H1 (cell line): Measurements from ENCODE around the gene RAD23B. TPM values are rescaled to one million over a fixed set of nuclear protein-coding genes. Genes with fewer than 3 reads are reported as not detected.

Experiments used
- CTCF ChIA-PET: fragments of 300-600 bp; sonication (Branson Sonifier 250); formaldehyde crosslinking; loops from one replicate; lab custom pipeline; 2021; ENCODE audit not compliant: partially characterized antibody; lab: Charles Lee
- POLR2A ChIA-PET: fragments of 300-600 bp; sonication (Branson Sonifier 250); formaldehyde crosslinking; loops from one replicate; lab custom pipeline; 2021; ENCODE audit warnings: inconsistent platforms; ENCODE audit not compliant: partially characterized antibody; lab: Charles Lee
- DNase-seq, 2 experiments: peaks; one replicate each; pipeline versions ENCODE4 v3.0.0 to v3.0.0-alpha.2; 2010 to 2022; ENCODE audit warnings: low spot score in 2 of 2, low read depth in 1 of 2, mixed read lengths in 1 of 2
- FAIRE-seq: peaks from 2 replicates; lab custom pipeline; 2011; peaks lifted over from hg19 to GRCh38; lab: Jason Lieb, UNC
- H2AFZ ChIP-seq: 2 replicates; pipeline ENCODE4 v1.8.1; 2012; ENCODE audit warnings: low read length, inconsistent platforms
- H2AK5ac ChIP-seq: 2 replicates; pipeline ENCODE4 v1.6.1; 2013; ENCODE audit warnings: low read depth, low read length
- H2BK120ac ChIP-seq: replicated peaks from 2 replicates; pipeline ENCODE3; 2013; ENCODE audit warnings: low read depth, low read length, inconsistent platforms
- H2BK12ac ChIP-seq: 2 replicates; pipeline ENCODE4 v1.6.1; 2013; ENCODE audit warnings: low read depth, low read length
- H2BK15ac ChIP-seq: 2 replicates; pipeline ENCODE4 v1.6.1; 2013; ENCODE audit warnings: low read length
- H2BK20ac ChIP-seq: 2 replicates; pipeline ENCODE4 v1.6.1; 2013; ENCODE audit warnings: low read length
- H2BK5ac ChIP-seq: 2 replicates; pipeline ENCODE4 v1.6.1; 2013; ENCODE audit warnings: low read depth, low read length
- H3K14ac ChIP-seq: 2 replicates; pipeline ENCODE4 v1.6.1; 2013; ENCODE audit warnings: inconsistent platforms; ENCODE audit not compliant: insufficient read length
- H3K18ac ChIP-seq: 2 replicates; pipeline ENCODE4 v1.6.1; 2013; ENCODE audit warnings: low read length; ENCODE audit errors: extremely low read depth
- H3K23ac ChIP-seq: 2 replicates; pipeline ENCODE4 v1.6.1; 2013; ENCODE audit warnings: inconsistent platforms; ENCODE audit not compliant: insufficient read length
- H3K23me2 ChIP-seq: 2 replicates; pipeline ENCODE4 v1.6.1; 2013; ENCODE audit warnings: low read depth, low read length
- H3K27ac ChIP-seq: 2 replicates; pipeline ENCODE4 v1.6.1; 2011; ENCODE audit warnings: low read depth, low read length, inconsistent platforms
- H3K27me3 ChIP-seq, 4 experiments: replicated peaks in 1 of 4; 1 replicate in 1 of 4; 2 replicates in 3 of 4; pipeline versions ENCODE4 v1.6.1 to v1.8.1; 2011 to 2013; ENCODE audit warnings: low read length in 3 of 4, mild to moderate bottlenecking in 3 of 4, inconsistent platforms in 2 of 4, mixed read lengths in 2 of 4, moderate library complexity in 1 of 4; ENCODE audit not compliant: control insufficient read depth in 3 of 4, insufficient read depth in 3 of 4; ENCODE audit errors: extremely low read depth in 1 of 4
- H3K36me3 ChIP-seq, 4 experiments: 2 replicates each; pipeline versions ENCODE4 v1.6.1 to v1.8.1; 2011 to 2013; ENCODE audit warnings: mild to moderate bottlenecking in 4 of 4, low read length in 3 of 4, moderate library complexity in 2 of 4, control low read depth in 1 of 4, inconsistent platforms in 1 of 4; ENCODE audit not compliant: insufficient read depth in 4 of 4, control insufficient read depth in 2 of 4
- H3K4ac ChIP-seq: replicated peaks from 2 replicates; pipeline ENCODE3; 2013; ENCODE audit warnings: low read length, low read depth, mixed read lengths, inconsistent platforms; ENCODE audit not compliant: insufficient read length
- H3K4me1 ChIP-seq, 4 experiments: replicated peaks in 1 of 4; 1 replicate in 1 of 4; 2 replicates in 3 of 4; pipeline versions ENCODE4 v1.6.1 to v1.8.1; 2011 to 2013; ENCODE audit warnings: low read length in 3 of 4, inconsistent platforms in 2 of 4, mixed read lengths in 1 of 4; ENCODE audit not compliant: insufficient read depth in 4 of 4, control insufficient read depth in 3 of 4
- H3K4me2 ChIP-seq, 2 experiments: 2 replicates each; pipeline versions ENCODE4 v1.6.1 to v1.8.1; 2011 to 2013; ENCODE audit warnings: low read depth in 2 of 2, low read length in 2 of 2, control low read depth in 1 of 2, inconsistent platforms in 1 of 2, mild to moderate bottlenecking in 1 of 2; ENCODE audit not compliant: insufficient read depth in 1 of 2
- H3K4me3 ChIP-seq, 4 experiments: fragments of 200-600, 300-600 bp in 1 of 4; sonication (generic), shearing (Covaris generic), sonication (Bioruptor Twin) in 1 of 4; 2 replicates each; pipeline versions ENCODE4 v1.5.1 to v1.8.1; 2011 to 2016; ENCODE audit warnings: low read length in 4 of 4, low read depth in 3 of 4, control low read depth in 2 of 4, inconsistent platforms in 2 of 4, mild to moderate bottlenecking in 2 of 4, mixed read lengths in 1 of 4, moderate library complexity in 1 of 4; ENCODE audit not compliant: insufficient read depth in 2 of 4; ENCODE audit errors: extremely low read depth in 1 of 4
- H3K56ac ChIP-seq: replicated peaks from 2 replicates; pipeline ENCODE3; 2013; ENCODE audit warnings: low read depth, mild to moderate bottlenecking, mixed read lengths, low read length, inconsistent platforms; ENCODE audit not compliant: insufficient read length
- H3K79me1 ChIP-seq: 2 replicates; pipeline ENCODE4 v1.6.1; 2013; ENCODE audit warnings: low read depth, low read length, control low read depth
- H3K79me2 ChIP-seq, 2 experiments: 2 replicates each; pipeline versions ENCODE4 v1.6.1 to v1.8.1; 2012 to 2013; ENCODE audit warnings: low read length in 2 of 2, mild to moderate bottlenecking in 2 of 2, inconsistent platforms in 1 of 2; ENCODE audit not compliant: insufficient read depth in 2 of 2, control insufficient read depth in 1 of 2
- H3K9ac ChIP-seq, 4 experiments: replicated peaks in 1 of 4; 1 replicate in 1 of 4; 2 replicates in 3 of 4; pipeline versions ENCODE4 v1.6.1 to v1.8.1; 2011 to 2013; ENCODE audit warnings: low read depth in 3 of 4, low read length in 3 of 4, control low read depth in 2 of 4, mild to moderate bottlenecking in 2 of 4, moderate library complexity in 2 of 4, inconsistent platforms in 1 of 4; ENCODE audit errors: extremely low read depth in 1 of 4
- H3K9me3 ChIP-seq, 2 experiments: 2 replicates each; pipeline versions ENCODE4 v1.6.1 to v1.8.1; 2012 to 2013; ENCODE audit warnings: mild to moderate bottlenecking in 2 of 2, moderate library complexity in 2 of 2, control low read depth in 1 of 2, inconsistent platforms in 1 of 2, low read depth in 1 of 2, low read length in 1 of 2, mixed read lengths in 1 of 2; ENCODE audit not compliant: insufficient read depth in 2 of 2
- H4K20me1 ChIP-seq, 2 experiments: replicated peaks in 1 of 2; 2 replicates each; pipeline versions ENCODE3 to v1.8.1; 2011 to 2013; ENCODE audit warnings: inconsistent platforms in 2 of 2, low read length in 2 of 2, mild to moderate bottlenecking in 1 of 2; ENCODE audit not compliant: insufficient read depth in 2 of 2, control insufficient read depth in 1 of 2
- H4K5ac ChIP-seq: 2 replicates; pipeline ENCODE4 v1.6.1; 2013; ENCODE audit warnings: low read length, low read depth, mixed read lengths, inconsistent platforms; ENCODE audit not compliant: insufficient read length
- H4K8ac ChIP-seq: 2 replicates; pipeline ENCODE4 v1.8.0; 2013; ENCODE audit warnings: mild to moderate bottlenecking, moderate library complexity, low read length, inconsistent platforms; ENCODE audit not compliant: insufficient read depth; ENCODE audit errors: extremely low read depth
- H4K91ac ChIP-seq: replicated peaks from 2 replicates; pipeline ENCODE3; 2013; ENCODE audit warnings: low read length, mixed read lengths, inconsistent platforms; ENCODE audit not compliant: insufficient read length
- HDAC6 ChIP-seq: IDR thresholded peaks from one replicate; pipeline ENCODE4 v1.7.1; 2012; ENCODE audit warnings: low read depth, mild to moderate bottlenecking, inconsistent platforms, low read length, moderate library complexity
- SUZ12 ChIP-seq: fragments of 200-600 bp; sonication (generic); IDR thresholded peaks from 2 replicates; pipeline ENCODE4 v1.6.1; 2012; ENCODE audit warnings: mild to moderate bottlenecking, inconsistent platforms, low read length, moderate library complexity, mixed read lengths
- WGBS, 2 experiments: shearing (Covaris generic) in 1 of 2; methylation state at CpG; one replicate each; pipeline versions ENCODE4 v1.1.6 to v1.1.7; 2013 to 2015; ENCODE audit warnings: low lambda C conversion rate in 2 of 2, mixed read lengths in 2 of 2, inconsistent platforms in 1 of 2, low coverage in 1 of 2, missing lambda C conversion rate in 1 of 2; ENCODE audit not compliant: insufficient replicate concordance in 2 of 2, insufficient coverage in 1 of 2, insufficient read length in 1 of 2; ENCODE audit errors: extremely low coverage in 1 of 2, missing lambda C conversion rate in 1 of 2; 5-methylcytosine and 5-hydroxymethylcytosine counted together
- polyA plus RNA-seq, 7 experiments: library from polyadenylated mRNA; depleted of rRNA in 3 of 7; stranded (reverse) in 5 of 7; unstranded in 2 of 7; fragments of >200 nt in 5 of 7; fragments of 200-250 nt in 2 of 7; gene quantifications; 1 replicate in 5 of 7; 2 replicates in 1 of 7; 4 replicates in 1 of 7; pipeline versions ENCODE4 v1.2.1 to v1.2.3, GENCODE V29; 2011 to 2013; ENCODE audit warnings: missing spikeins in 2 of 7, mixed read lengths in 2 of 7
- total RNA-seq: library from RNA; stranded (reverse); fragmentation: NEBNext Ultra II Directional; extraction: Animal tissue kit (Norgen Biotek cat#: 25700); gene quantifications from 2 replicates; pipeline ENCODE4 v1.2.1, GENCODE V29; 2021

The RAD23B gene
- total and polyA plus RNA-seq, 2 of the 8 experiments (the other 6 are each of a cell fraction or from before 2014, with no cell fraction given): 97.1 to 165 TPM

DNA sequence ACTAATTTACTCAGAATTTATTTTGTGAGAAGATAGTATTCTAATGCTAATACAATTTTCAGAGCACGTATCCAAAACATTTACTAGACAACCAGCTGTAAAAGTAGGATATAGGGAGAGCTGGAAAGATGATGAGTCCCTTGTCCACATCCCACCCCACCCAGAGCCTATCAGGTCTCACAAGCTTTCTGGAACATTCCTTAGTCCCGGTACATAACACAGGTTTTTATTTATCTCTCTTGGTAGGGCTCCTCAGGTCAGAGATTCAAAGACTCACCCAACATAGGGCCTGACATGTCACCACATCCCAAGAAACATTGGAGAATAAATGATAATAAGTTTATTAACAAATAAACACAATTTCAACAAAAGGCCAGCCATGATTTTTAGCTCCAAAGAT is 13.8 kb upstream of the RAD23B start:
- Histone ChIP-seq H2AK5ac (no peak overlapping the region), H2AFZ (no peak overlapping the region), H2BK5ac (no peak overlapping the region), H3K4me2 (no peak overlapping the region), H3K23ac (no peak overlapping the region), H3K23me2 (no peaks in the 10 kb centered on the region), H3K4me3 (no peak overlapping the region), H3K27ac (no peak overlapping the region), H4K20me1 (no peaks in the 10 kb centered on the region), H3K79me1 (no peaks in the 10 kb centered on the region), H3K4ac (no peak overlapping the region), H3K4me1 (0 out of 7 replicates have a peak, but pooled peaks cover 0 to 2% (median 0%) of the 10 kb centered on the region in 4 experiments), H2BK120ac (no peak overlapping the region), H3K27me3 (no peaks in the 10 kb centered on the region), H4K5ac (no peak overlapping the region), H3K36me3 (no peaks in the 10 kb centered on the region), H3K9ac (no peak overlapping the region), H4K8ac (no peak overlapping the region), H2BK12ac (no peak overlapping the region), H3K18ac (no peak overlapping the region), H3K56ac (no peak overlapping the region), H3K79me2 (no peaks in the 10 kb centered on the region), H3K14ac (no peak overlapping the region), H4K91ac (no peak overlapping the region), H2BK20ac (no peak overlapping the region), H3K9me3 (no peaks in the 10 kb centered on the region; a peak in 1 of 4 replicates), H2BK15ac (no peak overlapping the region)
- 94% methylated on average over 2 of the region's 2 CpGs; no CpG with 5 or more reads in 1 of the 2 experiments for WGBS, 2 experiments
- ChIA-PET CTCF (interaction anchor here (0.9 to 2.4 kb wide), 2 partner anchors 9 to 20 kb away, joined by 3 to 14 read pairs; no protein-coding TSS in a partner anchor), POLR2A (interaction anchor here (1.2 to 1.8 kb wide), 3 partner anchors 9 to 15 kb away, joined by 3 to 5 read pairs (median 4); partner anchors contain the start of gene RAD23B)
- no peak for DNase-seq
- FAIRE-seq: no peak
- TF ChIP-seq SUZ12: no peak
- TF ChIP-seq HDAC6: no peak
